Measurements from ENCODE around the gene AQP11. TPM values are rescaled to one million over a fixed set of nuclear protein-coding genes. Genes with fewer than 3 reads are reported as not detected.

Gene AQP11
- total RNA-seq, 6 experiments from 2014 or later, result 3.9 to 11.9 (median 6.5) TPM

GRCh38 chr11:77589181-77589520, 602 bp upstream of the AQP11 start:
- H3K36me3 ChIP-seq, result no peaks in the 10 kb centered on the region
- ATAC-seq, result peak in 2 of 4 donors; percentile 5 to 20
- no peaks in the 10 kb centered on the region for H3K9me3 ChIP-seq
- TF ChIP-seq CTCF (IDR thresholded peaks at IDR 0.05), result no peak
- TF ChIP-seq POLR2A (IDR thresholded peaks at IDR 0.05), result no peak
- no peaks in the 10 kb centered on the region for H3K27me3 ChIP-seq
- peak overlapping the region; percentile 56 to 93 (median 76) for H3K4me3 ChIP-seq
- peaks cover 0 to 26% (median 5%) of the 10 kb centered on the region in 4 donors for H3K4me1 ChIP-seq
- peak overlapping the region; percentile 77 to 88 (median 81) for H3K27ac ChIP-seq
- intact Hi-C loops (cut with DNase I), result no loop called here
- DNase-seq, result no peak
- WGBS (ENCODE audit: insufficient coverage, low coverage, low lambda C conversion rate, missing lambda C conversion rate), result 2% methylated on average over 19 of the region's 19 CpGs

- ATAC-seq, result peak; percentile 32 to 52 (median 40)
- H3K27ac ChIP-seq, result peak overlapping the region; percentile 21 to 88 (median 81)
- H3K9me3 ChIP-seq, result no peaks in the 10 kb centered on the region
- no peaks in the 10 kb centered on the region for H3K36me3 ChIP-seq
- peak overlapping the region; percentile 56 to 93 (median 76) for H3K4me3 ChIP-seq
- no peak for TF ChIP-seq CTCF (IDR thresholded peaks at IDR 0.05)
- TF ChIP-seq POLR2A (IDR thresholded peaks at IDR 0.05), result no peak
- no peaks in the 10 kb centered on the region for H3K27me3 ChIP-seq
- H3K4me1 ChIP-seq, result peaks cover 0 to 30% (median 5%) of the 10 kb centered on the region in 4 donors
- DNase-seq, result peak; percentile 42 to 65 (median 57)
- intact Hi-C loops (cut with DNase I), result no loop called here
- WGBS (ENCODE audit: insufficient coverage, low coverage, low lambda C conversion rate, missing lambda C conversion rate), result 17% methylated on average over 9 of the region's 31 CpGs
Measured at GRCh38 chr11:77590194-77590782, 535 bp downstream of the AQP11 start.

GRCh38 chr11:77592727-77593126, 3.0 kb downstream of the AQP11 start:
- ATAC-seq, result no peak
- no peak overlapping the region for H3K4me3 ChIP-seq
- H3K27ac ChIP-seq, result no peak overlapping the region
- no peaks in the 10 kb centered on the region for H3K27me3 ChIP-seq
- intact Hi-C loops (cut with DNase I), result no loop called here
- peak in 1 of 3 donors; percentile 69 for DNase-seq
- 17% methylated on average over 2 of the region's 2 CpGs for WGBS (ENCODE audit: insufficient coverage, low coverage, low lambda C conversion rate, missing lambda C conversion rate)
- H3K36me3 ChIP-seq, result no peaks in the 10 kb centered on the region
- peaks cover 0 to 30% (median 5%) of the 10 kb centered on the region in 4 donors for H3K4me1 ChIP-seq
- H3K9me3 ChIP-seq, result no peaks in the 10 kb centered on the region
- no peak for TF ChIP-seq CTCF (IDR thresholded peaks at IDR 0.05)
- no peak for TF ChIP-seq POLR2A (IDR thresholded peaks at IDR 0.05)

- TF ChIP-seq POLR2A (IDR thresholded peaks at IDR 0.05), result no peak
- no peak for TF ChIP-seq CTCF (IDR thresholded peaks at IDR 0.05)
- Histone ChIP-seq H3K36me3 (no peaks in the 10 kb centered on the region), H3K27ac (no peak overlapping the region), H3K4me3 (no peak overlapping the region), H3K9me3 (no peaks in the 10 kb centered on the region), H3K27me3 (no peaks in the 10 kb centered on the region), H3K4me1 (peaks cover 0 to 30% (median 5%) of the 10 kb centered on the region in 4 donors)
- DNase-seq (no peak), ATAC-seq (no peak)
- intact Hi-C loops (cut with DNase I), result no loop called here
Measured at GRCh38 chr11:77593883-77594282, 4.1 kb downstream of the AQP11 start.

Measured in right lobe of liver (tissue), 6 donors.